Activated naive CD4-positive, alpha-beta T cell treated with anti-CD3 and anti-CD28 coated beads, Interleukin-2, amount 50 U/mL, for 72 hours (primary cell): ENCODE data around the gene UHRF1. TPM values are rescaled to one million over a fixed set of nuclear protein-coding genes. Genes with fewer than 3 reads are reported as not detected.
"Not testable (repeated sequence)": the region's sequence is repeated elsewhere in the genome, so short reads cannot be mapped to it uniquely, and the experiment has no call there.

ENCODE experiments used
- ATAC-seq, 2 donors: fragments of 150-1000 bp; cut with Tn5 transposase; 2 replicates each; pipeline ENCODE4 v1.10.0; 2021; ENCODE audit warnings: mild to moderate bottlenecking in 2 of 2, moderate library complexity in 2 of 2
- DNase-seq, 2 donors: peaks; one replicate each; pipeline ENCODE4 v3.0.0; 2021 to 2022; ENCODE audit warnings: low spot score in 2 of 2
- H3K27ac Mint-ChIP-seq, 2 donors: one replicate each; pipeline ENCODE4 v1.8.0; 2022; ENCODE audit warnings: mild to moderate bottlenecking in 2 of 2, mixed read lengths in 2 of 2
- H3K36me3 Mint-ChIP-seq, 2 donors: one replicate each; pipeline ENCODE4 v1.8.0; 2022; ENCODE audit warnings: mixed read lengths in 2 of 2
- H3K9me3 Mint-ChIP-seq, 2 donors: one replicate each; pipeline ENCODE4 v1.8.0; 2022; ENCODE audit warnings: mixed read lengths in 2 of 2
- total RNA-seq, 2 donors: library from RNA; stranded (reverse); gene quantifications; one replicate each; pipeline ENCODE4 v1.2.3, GENCODE V29; 2022

UHRF1 gene
- total RNA-seq, 2 donors from 2014 or later: 79.5 to 157 TPM

DNA sequence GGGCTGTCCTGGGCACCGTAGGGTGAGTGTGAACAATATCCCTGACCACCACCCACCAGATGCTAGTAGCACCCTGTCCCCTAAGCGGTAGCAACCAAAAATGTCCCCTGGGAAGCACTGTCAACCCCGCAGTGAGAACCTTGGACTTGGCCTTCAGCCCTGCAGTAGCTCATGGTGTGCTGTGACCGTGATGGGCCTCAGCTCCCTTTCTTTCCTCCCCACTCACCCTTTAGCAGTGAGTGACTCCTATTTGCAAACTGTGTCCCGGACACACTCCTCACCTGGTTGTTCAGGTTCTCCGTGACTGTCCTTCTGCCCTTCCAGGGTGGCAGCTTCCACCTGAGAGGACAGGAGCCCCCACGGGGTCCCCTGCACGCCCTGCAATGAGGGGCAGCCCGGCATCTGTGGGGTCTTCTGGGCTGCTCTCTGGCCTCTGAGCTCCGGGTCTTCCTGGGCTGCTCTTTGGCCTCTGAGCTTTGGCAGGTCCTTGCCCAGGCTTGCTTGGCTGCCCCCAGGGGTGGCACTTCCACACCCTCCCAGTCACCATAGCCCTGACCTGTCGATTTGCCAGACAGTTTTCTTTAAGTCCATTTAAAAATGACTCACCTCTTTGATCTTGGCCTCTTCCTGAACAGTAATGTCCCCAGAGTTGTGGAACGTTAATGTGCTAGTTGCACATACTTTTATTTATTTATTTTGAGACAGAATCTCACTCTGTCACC is 63.4 kb downstream of the UHRF1 start:
- Mint-ChIP-seq H3K36me3 (peaks cover 0 to 7% of the 10 kb centered on the region in 2 donors), H3K27ac (peak overlapping the region in 1 of 2 donors; percentile 79), H3K9me3 (no peaks in the 10 kb centered on the region)
- no peak for DNase-seq
- ATAC-seq: no peak

DNA sequence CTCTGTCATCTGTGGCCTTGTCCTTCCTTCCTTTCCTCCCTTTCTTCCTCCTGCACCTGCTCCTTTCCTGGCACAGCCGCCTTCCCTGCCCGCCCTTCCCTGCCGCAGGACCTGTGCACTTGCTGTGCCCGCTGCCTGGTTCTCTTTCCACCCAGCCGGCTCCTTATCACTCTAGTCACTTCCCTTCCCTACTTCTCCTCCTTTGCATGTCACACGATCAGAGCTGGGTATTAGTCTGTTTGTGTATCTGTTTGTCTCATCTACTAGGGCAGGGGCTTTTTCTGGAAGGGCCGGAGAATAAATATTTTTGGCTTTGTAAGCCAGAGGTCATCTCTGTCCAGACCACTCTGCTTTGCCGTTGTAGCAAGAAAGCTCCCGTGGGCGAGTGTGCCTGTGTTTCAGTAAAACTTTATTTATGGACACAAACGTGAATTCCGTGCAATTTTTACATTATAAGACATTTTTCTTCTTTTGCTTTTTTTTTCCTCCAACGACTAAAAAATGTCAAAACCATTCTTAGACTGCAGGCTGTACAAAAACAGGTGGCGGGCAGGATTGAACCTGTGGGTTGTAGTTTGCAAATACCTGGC is 65.7 kb downstream of the UHRF1 start:
- H3K27ac Mint-ChIP-seq: no peak overlapping the region
- no peaks in the 10 kb centered on the region for H3K9me3 Mint-ChIP-seq
- DNase-seq: no peak
- H3K36me3 Mint-ChIP-seq: peaks cover 0 to 3% of the 10 kb centered on the region in 2 donors
- ATAC-seq: no peak

DNA sequence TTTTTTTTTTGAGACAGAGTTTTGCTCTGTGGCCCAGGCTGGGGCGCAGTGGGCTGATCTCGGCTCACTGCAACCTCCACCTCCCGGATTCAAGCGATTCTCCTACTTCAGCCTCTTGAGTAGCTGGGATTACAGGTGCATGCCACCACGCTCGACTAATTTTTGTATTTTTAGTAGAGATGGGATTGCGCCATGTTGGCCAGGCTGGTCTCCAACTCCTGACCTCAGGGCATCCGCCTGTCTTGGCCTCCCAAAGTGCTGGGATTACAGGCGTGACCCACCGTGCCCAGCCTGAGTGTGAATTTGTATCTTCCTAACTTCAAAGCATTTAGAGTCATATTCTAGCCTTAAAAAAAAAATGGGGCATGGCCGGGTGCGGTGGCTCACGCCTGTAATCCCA is 66.3 kb downstream of the UHRF1 start:
- not testable (repeated sequence) for H3K9me3 Mint-ChIP-seq, ATAC-seq, H3K36me3 Mint-ChIP-seq, DNase-seq, H3K27ac Mint-ChIP-seq

DNA sequence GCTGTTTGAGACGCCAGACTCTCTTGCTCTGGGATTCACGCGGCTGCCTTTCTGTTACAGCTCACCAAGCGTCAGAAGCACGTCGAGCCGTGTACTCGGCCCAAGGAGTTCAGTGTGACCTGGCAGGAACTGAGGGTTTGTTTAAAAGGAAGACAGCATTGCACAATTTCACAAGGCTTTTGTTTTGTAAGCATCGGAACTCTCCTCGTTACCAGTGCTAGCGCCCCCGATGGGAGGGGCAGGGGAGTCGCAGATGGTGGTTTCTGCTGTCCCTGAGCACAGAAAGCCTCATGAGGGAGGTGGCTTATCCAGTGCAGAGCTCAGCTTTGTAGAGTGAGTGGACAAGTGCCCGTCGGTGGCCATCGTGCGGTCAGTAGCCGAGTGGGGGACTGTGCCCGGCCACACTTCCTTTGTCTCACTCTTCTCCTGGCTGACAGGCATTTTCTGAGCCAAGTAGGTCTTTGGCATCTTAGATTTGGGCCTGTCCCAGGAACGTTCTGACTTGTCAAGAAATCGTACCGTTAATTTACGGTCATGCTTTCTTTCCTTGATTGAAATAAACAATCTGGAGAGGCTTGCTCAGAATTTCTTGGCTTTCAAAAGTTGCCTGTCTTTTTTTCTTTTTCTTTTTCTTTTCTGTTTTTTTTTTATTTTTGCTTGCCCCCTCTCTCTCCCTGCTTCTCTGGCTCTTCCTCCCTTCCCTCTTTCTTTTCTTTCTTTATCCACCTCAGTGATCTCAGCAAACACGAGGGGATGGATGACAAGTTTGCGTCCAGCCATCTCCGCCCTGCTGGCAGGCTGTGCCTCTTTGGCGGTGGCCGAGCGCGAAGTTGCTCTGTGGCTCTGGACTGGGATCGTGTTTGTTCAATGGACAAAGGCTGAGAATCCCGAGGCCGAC is 67.3 kb downstream of the UHRF1 start:
- DNase-seq (no peak), ATAC-seq (no peak)
- no peaks in the 10 kb centered on the region for H3K36me3 Mint-ChIP-seq
- H3K27ac Mint-ChIP-seq: no peak overlapping the region
- no peaks in the 10 kb centered on the region for H3K9me3 Mint-ChIP-seq

DNA sequence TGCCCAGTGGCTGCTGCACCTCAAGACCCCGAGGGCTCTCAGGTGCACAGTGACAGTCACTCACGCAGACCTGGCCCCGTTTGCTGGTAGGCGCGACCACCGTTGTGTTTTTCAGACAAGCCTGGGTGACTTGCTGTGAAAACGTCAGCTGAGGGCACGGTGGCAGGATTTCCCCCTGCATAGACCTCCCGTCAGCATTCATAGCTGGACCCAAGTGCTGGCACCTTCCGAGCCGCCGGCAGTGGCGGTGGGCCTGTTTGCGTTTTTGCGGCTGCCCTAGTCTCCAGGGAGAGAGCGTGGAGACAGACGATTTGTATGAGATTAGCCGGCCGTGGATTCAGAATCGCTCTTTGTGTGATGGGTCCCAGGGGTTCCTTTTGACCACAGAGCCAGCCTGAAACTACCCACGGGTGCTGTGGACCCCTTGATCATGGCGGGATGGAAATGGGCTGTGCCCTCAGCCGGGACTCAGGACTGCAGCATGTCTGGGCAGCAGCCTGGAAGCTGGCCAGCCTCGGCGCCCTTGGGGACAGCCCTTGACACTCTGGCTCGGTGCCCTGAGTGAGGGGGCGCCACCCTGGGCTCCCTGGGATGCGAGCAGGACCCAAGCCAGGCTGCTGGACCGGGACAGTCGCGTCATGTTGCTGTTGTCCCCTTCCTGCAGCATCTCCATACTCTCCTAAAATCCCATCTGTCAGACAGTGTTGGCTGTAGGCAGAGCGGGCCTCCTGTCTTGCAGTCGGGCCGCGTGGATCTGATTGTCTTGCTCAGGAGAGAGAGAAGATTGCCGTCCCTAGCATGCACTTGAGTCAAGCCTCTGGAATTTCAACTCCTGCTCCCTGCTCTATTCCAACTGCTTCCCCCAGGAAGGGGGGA is 68.2 kb downstream of the UHRF1 start:
- H3K36me3 Mint-ChIP-seq: no peaks in the 10 kb centered on the region
- ATAC-seq: no peak

DNA sequence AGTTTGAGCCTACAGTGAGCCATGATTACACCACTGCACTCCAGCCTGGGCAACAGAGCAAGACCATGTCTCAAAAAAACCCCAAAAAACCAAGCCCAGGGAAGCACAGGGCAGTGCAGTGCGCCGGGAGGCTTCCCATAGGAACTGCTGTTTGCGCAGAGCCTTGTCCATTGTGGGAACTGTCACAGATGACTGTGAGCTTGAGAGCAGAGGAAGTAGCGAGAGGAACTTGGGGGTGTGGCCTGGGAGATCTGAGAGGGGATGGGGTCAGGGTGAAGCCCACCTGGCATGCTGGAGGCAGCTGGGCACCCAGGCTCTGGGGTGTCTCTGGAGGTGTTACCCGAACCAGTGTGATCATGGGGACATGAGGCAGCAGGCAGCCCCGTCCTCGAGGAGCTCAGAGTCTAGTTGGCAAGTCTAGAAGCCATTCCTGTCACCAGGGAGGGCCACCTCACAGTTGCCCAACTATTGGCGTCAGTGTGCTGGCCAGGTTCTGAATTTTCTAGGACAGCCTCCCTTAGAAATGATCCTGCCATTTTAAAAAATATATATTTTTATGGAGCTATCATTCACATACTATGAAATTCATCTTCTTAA is 70.0 kb downstream of the UHRF1 start:
- Mint-ChIP-seq H3K27ac (peak overlapping the region; percentile 22 to 60), H3K9me3 (no peaks in the 10 kb centered on the region), H3K36me3 (no peaks in the 10 kb centered on the region)
- DNase-seq (no peak), ATAC-seq (no peak)

More for the DNA sequence above, 68.2 kb downstream of the UHRF1 start:
- Mint-ChIP-seq H3K27ac (no peak overlapping the region), H3K9me3 (no peaks in the 10 kb centered on the region)
- no peak for DNase-seq

DNA sequence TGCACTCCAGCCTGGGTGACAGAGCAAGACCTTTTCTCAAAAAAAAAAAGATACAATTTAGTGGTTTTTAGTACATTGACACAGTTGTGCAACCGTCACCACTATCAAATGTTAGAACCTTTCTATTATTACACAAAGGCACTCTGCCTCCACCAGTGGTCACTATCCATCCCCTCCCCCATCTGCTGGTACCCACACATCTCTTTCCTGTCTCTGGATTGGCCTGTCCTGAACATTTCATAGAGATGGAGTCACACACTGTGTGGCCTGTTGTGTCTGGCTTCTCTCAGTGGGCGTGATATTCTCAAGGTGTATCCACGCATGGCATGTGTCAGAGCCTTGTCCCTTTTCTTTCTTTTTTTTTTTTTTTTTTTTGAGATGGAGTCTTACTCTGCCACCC is 70.8 kb downstream of the UHRF1 start:
- H3K36me3 Mint-ChIP-seq: no peaks in the 10 kb centered on the region
- no peaks in the 10 kb centered on the region for H3K9me3 Mint-ChIP-seq
- DNase-seq (no peak), ATAC-seq (no peak)
- H3K27ac Mint-ChIP-seq: no peak overlapping the region

DNA sequence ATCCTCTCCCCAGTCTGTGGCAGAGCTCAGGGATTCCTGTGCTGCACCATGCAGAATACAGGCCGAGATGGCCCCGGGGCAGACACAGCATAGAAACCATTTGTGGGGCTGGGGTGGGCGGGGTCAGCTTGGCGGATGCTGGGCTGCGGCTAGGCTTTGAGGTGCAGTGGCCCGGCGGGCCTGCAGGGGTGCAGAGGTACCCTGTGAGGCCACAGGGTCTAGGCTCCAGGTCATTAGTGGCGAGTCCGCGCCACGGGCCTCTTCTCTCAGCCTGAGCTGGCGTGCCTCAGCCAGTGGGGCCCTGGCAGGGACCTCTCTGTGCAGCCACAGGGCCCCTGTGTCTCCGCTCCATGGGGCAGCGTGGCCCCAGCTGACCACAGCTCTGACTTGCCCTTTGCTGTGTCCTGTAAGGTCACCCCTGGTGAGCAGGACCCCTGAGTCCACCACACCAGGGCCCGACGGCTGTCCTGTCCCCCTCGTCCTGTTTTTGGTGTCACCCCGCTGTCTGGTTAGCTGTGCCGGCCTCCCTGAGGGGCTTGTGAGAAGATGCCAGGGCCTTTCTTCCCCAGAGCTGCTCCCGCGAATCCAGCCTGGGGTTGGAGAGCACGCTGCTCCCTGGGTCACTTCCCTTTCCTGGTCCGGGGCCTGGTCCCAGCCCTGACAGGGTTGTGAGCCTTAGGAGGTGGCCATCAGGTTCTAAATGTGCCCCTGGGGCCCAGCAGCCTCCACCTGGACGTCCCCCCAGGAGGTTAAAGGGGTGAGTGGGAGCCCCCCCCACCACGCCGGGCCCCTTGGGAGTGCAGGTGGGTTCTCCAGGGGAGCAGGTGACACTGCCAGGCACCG is 71.8 kb downstream of the UHRF1 start:
- H3K36me3 Mint-ChIP-seq: no peaks in the 10 kb centered on the region
- peak overlapping the region in 1 of 2 donors; percentile 56 for H3K27ac Mint-ChIP-seq
- ATAC-seq: peak in 1 of 2 donors; percentile 13
- no peak for DNase-seq
- no peaks in the 10 kb centered on the region for H3K9me3 Mint-ChIP-seq

DNA sequence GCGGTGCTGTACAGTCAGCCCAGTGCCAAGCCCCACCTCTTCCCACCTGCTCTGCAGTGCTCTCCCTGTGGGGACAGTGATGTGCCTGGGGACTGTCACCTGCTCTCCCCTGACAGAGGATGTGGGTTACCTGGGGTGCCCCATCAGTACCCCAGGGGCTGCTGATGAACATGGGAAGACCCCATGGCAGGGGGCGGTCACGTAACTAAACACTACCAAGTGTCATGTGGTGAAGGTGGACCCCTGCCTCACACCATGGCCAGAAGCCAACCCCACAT is 72.3 kb downstream of the UHRF1 start:
- Mint-ChIP-seq H3K9me3 (no peaks in the 10 kb centered on the region), H3K36me3 (no peaks in the 10 kb centered on the region), H3K27ac (no peak overlapping the region)
- ATAC-seq (no peak), DNase-seq (no peak)

DNA sequence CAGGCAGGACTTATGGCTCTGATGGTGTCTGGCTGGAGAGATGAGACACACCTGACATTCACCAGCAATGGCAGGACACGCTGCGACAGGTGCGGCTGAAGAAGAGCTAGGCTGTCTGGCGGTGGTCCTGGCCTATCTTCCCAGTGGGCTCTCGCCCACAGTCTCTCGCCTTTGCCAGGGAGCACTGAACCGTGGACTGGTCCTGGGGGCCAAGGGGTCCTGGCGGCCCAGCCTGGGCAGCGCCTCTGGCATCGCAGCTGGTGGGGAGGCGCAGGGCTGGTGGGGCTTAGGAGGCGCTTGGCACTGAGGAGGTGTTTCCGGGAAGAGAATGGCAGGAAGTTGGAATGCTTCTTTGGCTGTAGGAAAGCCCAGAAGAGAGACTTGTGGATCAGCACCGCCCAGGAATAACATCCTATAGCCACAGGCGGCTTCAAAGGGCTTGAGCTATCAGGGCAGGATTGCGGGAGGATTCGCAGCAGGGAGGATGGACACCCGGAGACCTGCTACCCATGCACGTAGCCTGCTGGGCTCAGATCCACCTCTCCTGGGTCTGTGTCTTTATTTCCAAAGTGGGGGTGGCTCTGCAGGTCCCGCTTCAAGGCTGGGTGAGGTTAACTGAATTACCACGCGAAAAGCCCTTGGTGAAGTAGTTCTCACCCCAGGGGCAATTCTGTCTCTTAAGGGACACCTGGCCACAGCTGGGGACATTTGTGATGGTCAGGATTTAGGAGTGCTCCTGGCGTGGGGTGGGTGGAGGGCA is 74.2 kb downstream of the UHRF1 start:
- ATAC-seq (no peak), DNase-seq (no peak)
- Mint-ChIP-seq H3K27ac (peak overlapping the region in 1 of 2 donors; percentile 65), H3K36me3 (no peaks in the 10 kb centered on the region), H3K9me3 (no peaks in the 10 kb centered on the region)

DNA sequence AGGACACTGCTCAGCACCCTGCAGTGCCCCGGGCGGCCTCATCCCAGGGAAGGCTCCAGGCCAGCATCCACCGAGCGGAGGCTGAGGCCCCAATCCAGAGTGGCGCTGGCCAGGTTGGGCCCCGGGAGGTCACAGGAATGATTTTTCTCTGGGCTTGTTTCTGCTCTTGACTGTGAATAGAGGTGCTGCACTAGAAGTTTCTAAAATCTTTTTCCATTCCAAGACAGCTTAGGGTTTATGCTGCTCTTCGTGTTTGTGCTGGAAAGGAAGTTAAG is 74.7 kb downstream of the UHRF1 start:
- ATAC-seq (no peak), DNase-seq (no peak)
- no peak overlapping the region for H3K27ac Mint-ChIP-seq
- no peaks in the 10 kb centered on the region for H3K36me3 Mint-ChIP-seq
- H3K9me3 Mint-ChIP-seq: no peaks in the 10 kb centered on the region

DNA sequence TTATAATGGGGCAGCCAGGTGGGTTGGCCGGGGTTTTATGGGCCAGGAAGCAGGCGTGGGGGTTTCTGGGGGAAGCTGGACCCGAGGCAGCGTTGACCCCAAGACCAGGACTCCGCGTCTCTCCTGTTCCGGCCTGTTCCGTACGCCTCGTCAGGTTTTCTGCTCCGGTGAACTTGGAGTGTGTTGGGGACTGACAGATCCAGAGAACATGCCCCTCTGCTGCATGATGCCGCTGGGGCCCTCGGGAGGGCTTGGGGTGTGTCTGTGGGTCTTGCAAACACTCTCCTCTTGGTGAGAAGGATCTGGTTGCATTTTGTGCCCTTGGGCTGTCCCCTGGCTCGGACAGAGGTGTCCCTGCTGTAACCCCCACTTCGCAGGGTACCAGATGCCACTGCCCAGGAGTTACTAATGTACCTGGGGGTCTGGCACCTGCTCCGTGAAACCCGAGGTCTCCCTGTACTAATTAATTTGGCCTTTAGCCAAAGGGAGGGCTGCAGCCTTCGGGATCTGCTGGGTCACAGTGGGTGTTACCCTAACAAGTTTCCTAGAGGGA is 75.2 kb downstream of the UHRF1 start:
- ATAC-seq: no peak
- Mint-ChIP-seq H3K36me3 (no peaks in the 10 kb centered on the region), H3K9me3 (no peaks in the 10 kb centered on the region), H3K27ac (no peak overlapping the region)
- no peak for DNase-seq

DNA sequence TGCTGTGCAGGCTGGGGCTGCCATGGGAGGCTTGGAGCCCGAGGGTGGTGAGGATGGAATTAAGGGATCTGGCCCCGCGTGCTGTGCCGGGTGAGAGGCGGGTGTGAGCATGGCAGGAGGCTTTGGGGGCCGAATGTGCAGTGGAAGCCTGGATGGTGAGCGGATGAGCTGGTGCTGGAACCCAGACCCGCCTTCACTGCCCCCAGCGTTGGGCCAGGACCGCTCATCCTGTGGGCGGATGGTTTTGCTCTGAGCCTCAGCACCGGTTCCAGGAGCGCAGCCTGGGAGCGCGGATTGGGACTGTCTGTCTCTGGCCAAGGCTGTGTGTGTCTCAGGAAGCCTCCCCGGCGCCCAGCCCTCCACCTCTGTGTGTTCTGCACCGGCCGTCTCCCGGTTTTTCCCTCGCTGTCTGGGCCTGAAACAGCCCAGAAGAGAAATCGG is 76.3 kb downstream of the UHRF1 start:
- Mint-ChIP-seq H3K36me3 (peaks cover 0 to 6% of the 10 kb centered on the region in 2 donors), H3K27ac (peak overlapping the region in 1 of 2 donors; percentile 66), H3K9me3 (no peaks in the 10 kb centered on the region)
- ATAC-seq (no peak), DNase-seq (no peak)

DNA sequence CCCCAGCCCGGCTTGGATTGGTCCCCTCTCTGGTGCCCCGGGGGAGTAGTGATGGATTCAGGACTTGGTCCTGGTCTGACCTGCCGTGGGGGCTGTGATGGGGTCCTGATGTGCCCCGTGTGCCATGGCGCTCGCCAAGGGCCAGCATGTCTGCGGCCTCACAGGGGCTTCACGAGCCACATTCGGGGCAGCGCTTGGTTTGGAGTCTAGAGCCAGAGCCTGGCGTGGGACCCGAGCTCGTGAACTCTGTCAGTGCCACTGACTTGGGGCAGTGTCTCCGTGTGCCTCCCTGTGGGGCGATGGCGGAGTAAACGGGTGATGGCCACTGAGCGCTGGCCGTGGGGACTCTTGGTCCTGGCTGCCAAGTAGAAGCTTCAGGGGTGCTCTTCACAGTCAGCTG is 76.8 kb downstream of the UHRF1 start:
- ATAC-seq (no peak), DNase-seq (no peak)
- Mint-ChIP-seq H3K9me3 (no peaks in the 10 kb centered on the region), H3K36me3 (peaks cover 0 to 6% of the 10 kb centered on the region in 2 donors), H3K27ac (peak overlapping the region in 1 of 2 donors; percentile 66)

DNA sequence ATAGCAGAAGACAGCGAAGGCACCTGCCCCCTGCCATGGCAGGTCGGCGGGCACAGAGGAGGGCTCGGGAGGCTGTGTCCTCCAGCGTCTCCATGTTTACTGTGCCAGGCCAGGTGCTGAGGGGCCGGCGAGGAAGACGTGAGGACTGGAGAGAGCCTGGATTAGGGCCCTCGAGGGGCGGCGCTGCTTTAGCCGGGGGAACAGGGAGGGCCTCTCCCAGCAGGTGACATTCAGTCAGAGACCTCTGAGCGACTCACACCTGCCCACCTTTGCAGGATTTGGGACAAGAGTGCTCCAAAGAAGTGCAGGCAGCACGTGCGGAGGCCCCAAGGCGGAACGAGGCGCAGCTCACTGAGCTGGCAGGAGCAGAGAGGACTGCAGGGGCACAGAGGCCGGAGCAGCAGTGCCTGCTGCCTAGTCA is 77.2 kb downstream of the UHRF1 start:
- DNase-seq (no peak), ATAC-seq (no peak)

More for the DNA sequence above, 77.2 kb downstream of the UHRF1 start:
- H3K9me3 Mint-ChIP-seq: no peaks in the 10 kb centered on the region
- H3K36me3 Mint-ChIP-seq: peaks cover 0 to 8% of the 10 kb centered on the region in 2 donors
- peak overlapping the region; percentile 66 to 82 for H3K27ac Mint-ChIP-seq
